ENCODE measurements around the gene GDF9.

Gene GDF9

GRCh38 chr5:132825834-132826391 is 40.4 kb downstream of the GDF9 start:
- TF ChIP-seq CTCF (conservative IDR thresholded peaks at IDR 0.05; ENCODE audit: low read depth, low read length): no peak
- H3K4me3 ChIP-seq (ENCODE audit: low read length): no peak overlapping the region
- DNase-seq (ENCODE audit: low read depth): no peak

GRCh38 chr5:132825033-132825833 is 41.0 kb downstream of the GDF9 start:
- DNase-seq (ENCODE audit: low read depth): no peak
- H3K4me3 ChIP-seq (ENCODE audit: low read length): no peak overlapping the region

GRCh38 chr5:132824426-132824825 is 41.8 kb downstream of the GDF9 start:
- DNase-seq (ENCODE audit: low read depth): no peak
- TF ChIP-seq CTCF (conservative IDR thresholded peaks at IDR 0.05; ENCODE audit: low read depth, low read length): no peak
- no peak overlapping the region for H3K4me3 ChIP-seq (ENCODE audit: low read length)

More at GRCh38 chr5:132825033-132825833, 41.0 kb downstream of the GDF9 start:
- no peak for TF ChIP-seq CTCF (conservative IDR thresholded peaks at IDR 0.05; ENCODE audit: low read depth, low read length)

GRCh38 chr5:132823481-132824050 is 42.7 kb downstream of the GDF9 start:
- no peak for DNase-seq (ENCODE audit: low read depth)
- no peak for TF ChIP-seq CTCF (conservative IDR thresholded peaks at IDR 0.05; ENCODE audit: low read depth, low read length)
- H3K4me3 ChIP-seq (ENCODE audit: low read length): no peak overlapping the region

- H3K4me3 ChIP-seq (ENCODE audit: low read length): peak overlapping the region; percentile 32
- TF ChIP-seq CTCF (conservative IDR thresholded peaks at IDR 0.05; ENCODE audit: low read depth, low read length): peak; percentile 8
- DNase-seq (ENCODE audit: low read depth): peak; percentile 19
Observed at GRCh38 chr5:132822650-132823480, 43.4 kb downstream of the GDF9 start.

GRCh38 chr5:132821791-132822190 is 44.5 kb downstream of the GDF9 start:
- H3K4me3 ChIP-seq (ENCODE audit: low read length): no peak overlapping the region
- DNase-seq (ENCODE audit: low read depth): no peak
- TF ChIP-seq CTCF (conservative IDR thresholded peaks at IDR 0.05; ENCODE audit: low read depth, low read length): no peak

Data from retinal pigment epithelial cell (primary cell).